GM19395 (cell line): ENCODE measurements around the gene INPP5B.
"Not testable (repeated sequence)": the region's sequence is repeated elsewhere in the genome, so short reads cannot be mapped to it uniquely, and the experiment has no call there.

Experiments
- ATAC-seq: cut with Tn5 transposase; IDR thresholded peaks from one replicate; pipeline ENCODE4 v1.9.1; 2021; ENCODE audit warnings: mild to moderate bottlenecking, moderate library complexity; ENCODE audit not compliant: unreplicated experiment

INPP5B gene

GRCh38 chr1:37915476-37916093 lies 31.3 kb downstream of the INPP5B start:
- no peak for ATAC-seq

GRCh38 chr1:37914719-37915475 lies 32.0 kb downstream of the INPP5B start:
- no peak for ATAC-seq

GRCh38 chr1:37911478-37911877 lies 35.4 kb downstream of the INPP5B start:
- ATAC-seq: not testable (repeated sequence)

- not testable (repeated sequence) for ATAC-seq
Observed at GRCh38 chr1:37910886-37911285, 36.0 kb downstream of the INPP5B start.

GRCh38 chr1:37908531-37908930 lies 38.3 kb downstream of the INPP5B start:
- not testable (repeated sequence) for ATAC-seq

GRCh38 chr1:37907416-37908125 lies 39.3 kb downstream of the INPP5B start:
- not testable (repeated sequence) for ATAC-seq

- ATAC-seq: not testable (repeated sequence)
Observed at GRCh38 chr1:37906591-37906990, 40.3 kb downstream of the INPP5B start.

GRCh38 chr1:37905727-37906126 lies 41.1 kb downstream of the INPP5B start:
- no peak for ATAC-seq

GRCh38 chr1:37903921-37904320 lies 42.9 kb downstream of the INPP5B start:
- ATAC-seq: not testable (repeated sequence)

GRCh38 chr1:37902983-37903382 lies 43.9 kb downstream of the INPP5B start:
- ATAC-seq: no peak

- ATAC-seq: peak; percentile 10
Observed at GRCh38 chr1:37901893-37902225, 45.0 kb downstream of the INPP5B start.

GRCh38 chr1:37901191-37901892 lies 45.5 kb downstream of the INPP5B start:
- peak; percentile 85 for ATAC-seq

GRCh38 chr1:37897563-37897962 lies 49.3 kb downstream of the INPP5B start:
- not testable (repeated sequence) for ATAC-seq

GRCh38 chr1:37893673-37894072 lies 53.2 kb downstream of the INPP5B start:
- ATAC-seq: no peak

- no peak for ATAC-seq
Observed at GRCh38 chr1:37892151-37893047, 54.5 kb downstream of the INPP5B start.

GRCh38 chr1:37890378-37891014 lies 56.4 kb downstream of the INPP5B start:
- no peak for ATAC-seq

GRCh38 chr1:37888022-37888700 lies 58.7 kb downstream of the INPP5B start:
- no peak for ATAC-seq

- no peak for ATAC-seq
Observed at GRCh38 chr1:37884145-37884544, 62.7 kb downstream of the INPP5B start.

GRCh38 chr1:37883671-37884070 lies 63.2 kb downstream of the INPP5B start:
- no peak for ATAC-seq
